Measurements from ENCODE around the gene ZFYVE28.

The ZFYVE28 gene

GRCh38 chr4:2280531-2281300, 137.7 kb downstream of the ZFYVE28 start:
- TF ChIP-seq SIN3A (IDR thresholded peaks at IDR 0.05; ENCODE audit: borderline replicate concordance, insufficient read depth, low read length) (no peak), POLR2AphosphoS5 (IDR thresholded peaks at IDR 0.05; ENCODE audit: low read depth, low read length) (no peak), FOXP2 (optimal IDR thresholded peaks at IDR 0.05; ENCODE audit: borderline replicate concordance, extremely low read depth, extremely low read length, insufficient read depth) (no peak)

- no peak for TF ChIP-seq POLR2AphosphoS5 (IDR thresholded peaks at IDR 0.05; ENCODE audit: low read depth, low read length)
- no peak for TF ChIP-seq FOXP2 (optimal IDR thresholded peaks at IDR 0.05; ENCODE audit: borderline replicate concordance, extremely low read depth, extremely low read length, insufficient read depth)
- TF ChIP-seq REST (IDR thresholded peaks at IDR 0.05; ENCODE audit: insufficient read depth in 1 of 2, low read depth in 2 of 2, low read length in 2 of 2), result no peak
- no peak for TF ChIP-seq TAF1 (IDR thresholded peaks at IDR 0.05; ENCODE audit: borderline replicate concordance, insufficient read depth, low read length)
- no peak for TF ChIP-seq SIN3A (IDR thresholded peaks at IDR 0.05; ENCODE audit: borderline replicate concordance, insufficient read depth, low read length)
Observed at GRCh38 chr4:2277956-2278355, 140.5 kb downstream of the ZFYVE28 start.

GRCh38 chr4:2276581-2277325, 141.7 kb downstream of the ZFYVE28 start:
- TF ChIP-seq TAF1 (IDR thresholded peaks at IDR 0.05; ENCODE audit: borderline replicate concordance, insufficient read depth, low read length) (no peak), REST (IDR thresholded peaks at IDR 0.05; ENCODE audit: insufficient read depth in 1 of 2, low read depth in 2 of 2, low read length in 2 of 2) (no peak), FOXP2 (optimal IDR thresholded peaks at IDR 0.05; ENCODE audit: borderline replicate concordance, extremely low read depth, extremely low read length, insufficient read depth) (no peak), SIN3A (IDR thresholded peaks at IDR 0.05; ENCODE audit: borderline replicate concordance, insufficient read depth, low read length) (no peak), POLR2AphosphoS5 (IDR thresholded peaks at IDR 0.05; ENCODE audit: low read depth, low read length) (no peak)

GRCh38 chr4:2275546-2276251, 142.7 kb downstream of the ZFYVE28 start:
- TF ChIP-seq REST (IDR thresholded peaks at IDR 0.05; ENCODE audit: insufficient read depth in 1 of 2, low read depth in 2 of 2, low read length in 2 of 2) (no peak), FOXP2 (optimal IDR thresholded peaks at IDR 0.05; ENCODE audit: borderline replicate concordance, extremely low read depth, extremely low read length, insufficient read depth) (no peak), SIN3A (IDR thresholded peaks at IDR 0.05; ENCODE audit: borderline replicate concordance, insufficient read depth, low read length) (no peak), TAF1 (IDR thresholded peaks at IDR 0.05; ENCODE audit: borderline replicate concordance, insufficient read depth, low read length) (no peak), POLR2AphosphoS5 (IDR thresholded peaks at IDR 0.05; ENCODE audit: low read depth, low read length) (no peak)

- no peak for TF ChIP-seq POLR2AphosphoS5 (IDR thresholded peaks at IDR 0.05; ENCODE audit: low read depth, low read length)
- no peak for TF ChIP-seq REST (IDR thresholded peaks at IDR 0.05; ENCODE audit: insufficient read depth in 1 of 2, low read depth in 2 of 2, low read length in 2 of 2)
- no peak for TF ChIP-seq FOXP2 (optimal IDR thresholded peaks at IDR 0.05; ENCODE audit: borderline replicate concordance, extremely low read depth, extremely low read length, insufficient read depth)
- TF ChIP-seq TAF1 (IDR thresholded peaks at IDR 0.05; ENCODE audit: borderline replicate concordance, insufficient read depth, low read length), result no peak
- no peak for TF ChIP-seq SIN3A (IDR thresholded peaks at IDR 0.05; ENCODE audit: borderline replicate concordance, insufficient read depth, low read length)
Observed at GRCh38 chr4:2274320-2275043, 144.0 kb downstream of the ZFYVE28 start.
